Stomach (tissue), 9 donors: Measurements from ENCODE around the gene SLC52A1. TPM values are rescaled to one million over a fixed set of nuclear protein-coding genes. Genes with fewer than 3 reads are reported as not detected.

Experiments used
- DNase-seq, 2 donors: peaks; one replicate each; pipeline versions ENCODE4 v3.0.0 to v3.0.0-alpha.2; 2013 to 2019
- H3K27ac ChIP-seq, 5 donors: fragments of 200-600 bp in 4 of 5; sonication (generic) in 4 of 5; one replicate each; pipeline ENCODE4 v1.5.1; 2013 to 2019; ENCODE audit warnings: mild to moderate bottlenecking in 1 of 5, moderate library complexity in 1 of 5
- H3K27me3 ChIP-seq, 3 donors: fragments of 200-600 bp; sonication (generic); one replicate each; pipeline ENCODE4 v1.5.1; 2017 to 2019; ENCODE audit warnings: mixed run types in 1 of 3
- H3K36me3 ChIP-seq, 4 donors: fragments of 200-600 bp; sonication (generic); 1 replicate in 3 of 4; 2 replicates in 1 of 4; pipeline ENCODE4 v1.5.1; 2016 to 2019
- H3K4me1 ChIP-seq, 4 donors: fragments of 200-600 bp; sonication (generic); one replicate each; pipeline ENCODE4 v1.5.1; 2016 to 2019
- H3K4me3 ChIP-seq, 4 donors: fragments of 200-600 bp; sonication (generic) in 3 of 4; one replicate each; pipeline ENCODE4 v1.5.1; 2016 to 2019; ENCODE audit warnings: mild to moderate bottlenecking in 1 of 4
- H3K9me3 ChIP-seq, 4 donors: fragments of 200-600 bp; sonication (generic); one replicate each; pipeline ENCODE4 v1.5.1; 2016 to 2019
- EP300 ChIP-seq: sonication (generic); formaldehyde crosslinking; IDR thresholded peaks from one replicate; pipeline ENCODE4 v1.6.1; 2017; ENCODE audit warnings: antibody characterized with exemption
- POLR2A ChIP-seq, 4 donors: fragments of 450-650 bp; IDR thresholded peaks; one replicate each; pipeline ENCODE4 v1.6.1; 2016; ENCODE audit warnings: antibody characterized with exemption in 4 of 4, control low read depth in 2 of 4, mild to moderate bottlenecking in 1 of 4, moderate library complexity in 1 of 4
- POLR2AphosphoS5 ChIP-seq, 3 donors: sonication (generic); formaldehyde crosslinking; IDR thresholded peaks; one replicate each; pipeline ENCODE4 v1.6.1; 2016; ENCODE audit warnings: antibody characterized with exemption in 3 of 3
- WGBS, 5 donors: extraction: QIAGEN DNeasy Blood & Tissue Kit in 3 of 5; methylation state at CpG; one replicate each; pipeline versions ENCODE4 v1.1.5 to v1.1.7; 2013 to 2018; 5-methylcytosine and 5-hydroxymethylcytosine counted together
- intact Hi-C: fragments of 100-400 bp; cut with DNase I; formaldehyde crosslinking; loops from one replicate; pipeline ENCODE4 v1.15.1; 2023; ENCODE audit warnings: low total_unique reads
- polyA plus RNA-seq, 3 donors: library from polyadenylated mRNA; stranded (reverse); fragments of 200-250 nt; gene quantifications; one replicate each; pipeline ENCODE4 v1.2.3, GENCODE V29; 2013
- total RNA-seq, 5 donors: library from RNA; depleted of rRNA; stranded (reverse); fragments of >200 nt; gene quantifications; one replicate each; pipeline versions ENCODE4 v1.1.0 to v1.2.3, GENCODE V29; 2014 to 2016
- TF ChIP-seq, protein P1 (sequence below), 7 experiments: fragments of 450-650 bp in 4 of 7; fragments of 200-600 bp in 3 of 7; sonication (generic) in 3 of 7; IDR thresholded peaks; one replicate each; pipeline ENCODE4 v1.5.1; 2016 to 2019; ENCODE audit warnings: antibody characterized with exemption in 7 of 7, control low read depth in 2 of 7, mild to moderate bottlenecking in 1 of 7
- donor health status: healthy with polysubstance abuse.
- donor health status: Bipolar disorder and iron deficiency.
- donor health status: healthy.

SLC52A1 gene
- total and polyA plus RNA-seq, 8 donors = 1.0 TPM; not detected in 7

- no peak for DNase-seq
- H3K9me3 ChIP-seq = no peaks in the 10 kb centered on the region
- WGBS, 5 donors = 52 to 58% (median 56%) methylated on average over 12 of the region's 12 CpGs
- H3K4me1 ChIP-seq = peaks cover 27 to 34% (median 32%) of the 10 kb centered on the region in 4 donors
- H3K4me3 ChIP-seq = peak overlapping the region; percentile 93 to 99 (median 98)
- TF ChIP-seq, protein P1, sequence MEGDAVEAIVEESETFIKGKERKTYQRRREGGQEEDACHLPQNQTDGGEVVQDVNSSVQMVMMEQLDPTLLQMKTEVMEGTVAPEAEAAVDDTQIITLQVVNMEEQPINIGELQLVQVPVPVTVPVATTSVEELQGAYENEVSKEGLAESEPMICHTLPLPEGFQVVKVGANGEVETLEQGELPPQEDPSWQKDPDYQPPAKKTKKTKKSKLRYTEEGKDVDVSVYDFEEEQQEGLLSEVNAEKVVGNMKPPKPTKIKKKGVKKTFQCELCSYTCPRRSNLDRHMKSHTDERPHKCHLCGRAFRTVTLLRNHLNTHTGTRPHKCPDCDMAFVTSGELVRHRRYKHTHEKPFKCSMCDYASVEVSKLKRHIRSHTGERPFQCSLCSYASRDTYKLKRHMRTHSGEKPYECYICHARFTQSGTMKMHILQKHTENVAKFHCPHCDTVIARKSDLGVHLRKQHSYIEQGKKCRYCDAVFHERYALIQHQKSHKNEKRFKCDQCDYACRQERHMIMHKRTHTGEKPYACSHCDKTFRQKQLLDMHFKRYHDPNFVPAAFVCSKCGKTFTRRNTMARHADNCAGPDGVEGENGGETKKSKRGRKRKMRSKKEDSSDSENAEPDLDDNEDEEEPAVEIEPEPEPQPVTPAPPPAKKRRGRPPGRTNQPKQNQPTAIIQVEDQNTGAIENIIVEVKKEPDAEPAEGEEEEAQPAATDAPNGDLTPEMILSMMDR (IDR thresholded peaks at IDR 0.05) = no peak
- TF ChIP-seq EP300 (no peak), POLR2AphosphoS5 (IDR thresholded peaks at IDR 0.05) (no peak), POLR2A (IDR thresholded peaks at IDR 0.05) (no peak)
- intact Hi-C loops = no loop called here
- H3K27ac ChIP-seq = peak overlapping the region; percentile 43 to 96 (median 93)
- no peaks in the 10 kb centered on the region for H3K27me3 ChIP-seq
- H3K36me3 ChIP-seq = peaks cover 37 to 42% (median 41%) of the 10 kb centered on the region in 4 donors
Measured at GRCh38 chr17:4999430-5000093, 35.7 kb downstream of the SLC52A1 start.

DNA sequence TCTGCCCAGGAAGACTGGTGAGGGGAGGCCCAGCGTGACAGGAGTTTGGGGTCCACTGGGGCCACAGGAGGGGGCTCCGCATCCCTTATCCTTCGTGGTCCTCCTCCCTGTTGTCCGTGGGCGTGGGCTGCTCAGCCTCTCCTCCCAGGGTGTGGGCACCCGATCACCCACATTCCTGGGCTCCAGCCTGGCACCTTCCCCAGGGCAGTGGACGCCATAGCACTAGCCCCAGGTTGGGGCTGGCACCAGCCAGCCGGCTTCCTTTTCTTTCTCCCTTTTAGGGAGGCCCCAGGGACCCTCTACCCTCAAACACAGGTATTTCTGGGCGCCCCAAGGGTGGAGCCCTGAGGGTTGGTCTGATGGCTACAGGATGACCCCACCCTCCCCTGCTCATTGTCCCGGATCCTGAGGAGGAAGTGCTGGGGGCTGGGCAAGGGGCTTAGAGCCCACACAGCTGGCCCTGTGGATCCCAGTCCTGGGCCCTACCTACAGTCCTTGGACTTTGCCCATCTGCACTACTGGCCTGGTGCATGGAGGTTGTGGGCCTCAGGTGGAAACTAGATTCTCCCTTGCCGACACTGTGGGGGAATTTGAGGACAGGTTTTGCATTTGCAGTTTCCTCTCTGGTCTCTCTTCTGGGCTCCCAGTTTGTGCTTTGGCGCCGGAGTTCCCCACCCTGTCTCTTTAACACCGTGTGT is 36.3 kb downstream of the SLC52A1 start:
- H3K27ac ChIP-seq = peak overlapping the region; percentile 91 to 97 (median 94)
- peak; percentile 53 to 73 for DNase-seq
- H3K27me3 ChIP-seq = no peaks in the 10 kb centered on the region
- H3K36me3 ChIP-seq = peaks cover 30 to 35% (median 34%) of the 10 kb centered on the region in 4 donors
- H3K9me3 ChIP-seq = no peaks in the 10 kb centered on the region
- WGBS, 5 donors = 7 to 14% (median 13%) methylated on average over 13 to 14 of the region's 14 CpGs
- peak overlapping the region; percentile 93 to 99 (median 98) for H3K4me3 ChIP-seq
- H3K4me1 ChIP-seq = peaks cover 27 to 34% (median 32%) of the 10 kb centered on the region in 4 donors
- intact Hi-C loops = no loop called here
- TF ChIP-seq, protein P1 (IDR thresholded peaks at IDR 0.05) = no peak
- TF ChIP-seq POLR2AphosphoS5 (IDR thresholded peaks at IDR 0.05) = no peak
- TF ChIP-seq POLR2A (IDR thresholded peaks at IDR 0.05) = no peak
- TF ChIP-seq EP300 = no peak

- Histone ChIP-seq H3K36me3 (peaks cover 23 to 28% (median 27%) of the 10 kb centered on the region in 4 donors), H3K27me3 (no peaks in the 10 kb centered on the region), H3K9me3 (no peaks in the 10 kb centered on the region), H3K27ac (peak overlapping the region; percentile 91 to 97 (median 94)), H3K4me1 (peaks cover 27 to 34% (median 32%) of the 10 kb centered on the region in 4 donors), H3K4me3 (peak overlapping the region; percentile 93 to 99 (median 98))
- TF ChIP-seq, protein P1 (IDR thresholded peaks at IDR 0.05) = no peak
- TF ChIP-seq POLR2AphosphoS5 (IDR thresholded peaks at IDR 0.05) = no peak
- WGBS, 5 donors = 0 to 1% (median 1%) methylated on average over 22 to 55 of the region's 55 CpGs
- DNase-seq = peak; percentile 53 to 58
- intact Hi-C loops = no loop called here
Measured at GRCh38 chr17:4998027-4998731, 37.0 kb downstream of the SLC52A1 start.
